Occipital lobe (tissue), 2 donors: ENCODE measurements around the gene OR52E6. TPM values are rescaled to one million over a fixed set of nuclear protein-coding genes. Genes with fewer than 3 reads are reported as not detected.

Source experiments
- DNase-seq: peaks from one replicate; lab custom pipeline; 2025; lab: John Stamatoyannopoulos, UW
- total RNA-seq: library from RNA; depleted of rRNA; stranded (reverse); fragments of >200 nt; gene quantifications from one replicate; pipeline ENCODE4 v1.2.3, GENCODE V29; 2014

Gene OR52E6
- not detected for total RNA-seq

DNA sequence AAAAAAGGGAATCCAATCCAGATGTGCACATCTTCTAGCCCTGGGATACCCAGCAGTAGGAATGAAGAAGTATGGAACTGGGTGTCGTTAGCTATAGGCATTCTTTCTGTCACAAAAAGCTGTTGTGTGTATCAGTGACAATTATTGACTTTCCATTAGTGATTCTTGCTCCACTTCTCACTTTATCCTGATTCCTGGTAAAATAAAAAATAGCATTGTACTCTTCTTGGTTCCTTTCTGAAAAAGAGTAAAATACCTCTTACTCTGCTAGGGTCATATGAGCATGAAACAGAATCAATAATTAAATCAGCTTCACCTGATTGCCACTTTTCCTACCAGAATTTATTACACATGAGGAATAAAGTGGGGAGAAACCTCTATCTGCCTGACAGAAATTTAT lies at the start of gene OR52E6:
Gene OR52E6 (minus strand): TSS at position 101 of the 400 bp plus-strand sequence. CDS start 0 bp downstream, at position 101.
- no peak for DNase-seq

DNA sequence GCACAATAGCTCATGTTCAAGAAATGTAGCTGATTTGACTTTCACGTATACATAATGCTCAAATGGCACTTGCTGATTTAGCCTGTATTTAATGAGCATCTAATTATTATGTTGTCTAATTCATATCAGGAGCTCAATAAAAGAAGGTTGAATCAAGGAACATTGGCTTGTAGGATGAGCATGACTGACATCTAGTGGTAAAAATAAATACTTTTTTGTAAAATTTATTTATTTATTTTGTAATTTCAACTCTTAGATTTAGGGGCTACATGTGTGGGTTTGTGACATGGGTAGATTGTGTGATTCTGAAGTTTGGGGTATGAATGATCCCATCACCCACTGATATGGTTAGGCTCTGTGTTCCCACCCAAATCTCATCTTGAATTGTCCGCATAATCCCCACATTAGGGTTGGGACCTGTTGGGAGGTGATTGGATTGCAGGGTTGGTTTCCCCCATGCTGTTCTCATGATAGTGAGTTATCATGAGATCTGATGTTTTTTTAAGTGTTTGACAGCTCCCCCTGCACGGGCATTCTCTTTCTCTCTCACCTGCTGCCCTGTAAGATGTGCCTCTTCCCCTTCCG lies 49.6 kb upstream of the OR52E6 start:
- no peak for DNase-seq

DNA sequence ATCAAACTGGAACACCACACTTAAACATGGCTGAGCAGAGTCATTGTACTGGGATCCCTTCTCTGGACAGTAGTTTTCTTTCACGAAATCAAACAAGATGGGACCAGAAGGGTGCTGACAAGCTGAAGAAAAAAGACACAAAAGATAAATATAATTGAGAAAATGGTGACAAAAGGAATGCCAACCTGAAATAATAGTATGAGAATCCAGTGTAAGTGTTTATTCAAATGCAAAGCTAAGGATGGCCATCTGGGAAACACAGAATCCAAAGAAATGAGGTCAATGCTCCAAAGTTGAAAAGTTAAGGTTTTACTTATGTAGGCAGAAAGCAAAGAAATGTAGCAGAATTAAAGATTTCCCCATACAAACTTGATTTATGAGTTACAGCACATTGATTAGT lies 46.0 kb upstream of the OR52E6 start:
- DNase-seq = no peak

DNA sequence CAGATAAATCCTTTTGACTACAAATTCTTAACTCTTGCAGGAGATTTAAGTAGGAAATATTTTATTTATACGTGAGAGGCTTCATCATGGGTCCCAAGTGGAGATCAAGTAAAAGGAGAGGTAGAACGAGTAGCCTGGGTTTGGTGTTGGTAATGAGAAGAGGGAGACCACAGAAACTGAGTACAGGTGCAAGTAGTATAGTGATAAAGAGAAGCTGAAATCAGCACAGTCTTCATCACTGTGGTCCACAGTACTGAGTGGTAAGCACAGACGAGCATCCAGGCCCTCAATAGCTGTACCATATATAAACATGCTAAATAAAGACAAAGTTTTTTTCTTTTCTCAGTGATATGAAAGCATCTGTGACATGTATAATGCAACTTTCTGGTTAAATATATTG lies 45.5 kb upstream of the OR52E6 start:
- no peak for DNase-seq

DNA sequence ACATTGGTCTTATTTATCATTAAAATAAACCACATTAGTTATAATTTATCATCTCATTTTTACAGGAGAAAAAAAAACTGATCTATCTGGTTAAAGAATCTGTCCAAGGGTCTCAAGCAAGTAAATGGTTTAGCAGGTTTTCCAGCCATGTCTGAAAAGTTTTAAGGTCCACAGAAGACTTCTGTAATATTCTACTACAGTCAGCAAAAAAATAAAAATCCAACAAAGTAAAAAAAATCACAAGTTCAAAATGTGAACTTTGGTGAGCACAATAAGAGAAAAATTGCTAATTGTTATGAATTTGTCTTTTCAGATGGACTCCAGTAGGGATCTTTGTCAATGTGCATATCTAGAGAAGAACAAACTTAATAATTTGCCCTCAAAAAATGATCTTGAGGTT lies 40.1 kb upstream of the OR52E6 start:
- DNase-seq = no peak

DNA sequence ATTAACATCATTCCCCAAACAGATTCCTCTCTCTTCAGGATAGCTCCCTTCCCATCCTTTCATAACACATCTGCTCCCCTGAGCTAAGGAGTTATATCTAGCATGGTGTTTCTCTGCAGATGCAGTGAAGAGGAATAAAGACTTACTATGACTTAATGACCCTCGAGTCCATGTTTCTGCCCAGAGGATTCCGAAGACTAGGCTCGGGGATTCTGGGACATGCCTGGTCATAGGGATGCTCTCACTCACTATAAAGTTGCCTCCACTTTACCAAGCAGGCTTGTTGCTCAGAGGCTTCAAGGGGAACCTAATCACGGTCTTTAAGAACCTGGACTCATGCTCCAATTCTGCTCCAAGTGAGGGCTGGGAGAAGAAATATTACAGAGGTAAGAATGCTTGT lies 38.6 kb upstream of the OR52E6 start, which contains the start of gene OR52E4:
Gene OR52E4 (plus strand): TSS at position 301 of the 400 bp plus-strand sequence. CDS start 3,664 bp downstream, outside the sequence.
- DNase-seq = no peak

DNA sequence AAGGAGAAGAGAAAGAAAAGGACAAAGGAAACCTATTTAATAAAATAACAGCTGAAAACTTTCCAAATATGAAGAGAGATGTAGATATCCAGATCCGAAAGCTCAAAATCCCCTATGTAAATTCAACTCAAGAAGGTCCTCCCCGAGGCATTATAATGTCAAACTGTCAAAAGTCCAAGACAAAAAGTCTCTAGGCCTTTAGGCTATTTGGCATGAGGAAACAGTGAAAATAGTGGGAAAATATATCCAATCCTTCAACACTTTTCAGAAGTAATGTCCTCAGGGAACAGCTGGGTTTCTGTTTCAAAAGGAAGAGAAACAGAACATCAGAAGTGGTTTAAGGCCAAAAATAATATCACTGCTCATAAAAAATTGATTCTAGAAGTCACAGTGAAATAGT lies 36.9 kb upstream of the OR52E6 start:
- no peak for DNase-seq

DNA sequence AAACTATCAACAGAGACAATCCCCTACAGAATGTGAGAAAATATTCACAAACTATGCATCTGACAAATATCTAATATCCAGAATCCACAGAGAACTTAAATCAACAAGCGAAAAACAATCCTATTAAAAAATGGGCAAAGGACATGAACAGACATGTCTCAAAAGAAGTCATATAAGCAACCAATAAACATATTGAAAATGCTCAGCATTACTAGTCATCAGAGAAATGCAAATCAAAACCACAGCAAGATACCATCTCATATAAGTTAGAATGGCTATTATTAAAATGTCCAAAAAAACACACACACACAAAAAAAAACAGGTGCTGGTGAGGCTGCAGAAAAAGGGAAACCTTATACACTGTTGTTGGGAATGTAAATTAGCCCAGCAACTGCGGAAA lies 24.1 kb upstream of the OR52E6 start:
- no peak for DNase-seq

DNA sequence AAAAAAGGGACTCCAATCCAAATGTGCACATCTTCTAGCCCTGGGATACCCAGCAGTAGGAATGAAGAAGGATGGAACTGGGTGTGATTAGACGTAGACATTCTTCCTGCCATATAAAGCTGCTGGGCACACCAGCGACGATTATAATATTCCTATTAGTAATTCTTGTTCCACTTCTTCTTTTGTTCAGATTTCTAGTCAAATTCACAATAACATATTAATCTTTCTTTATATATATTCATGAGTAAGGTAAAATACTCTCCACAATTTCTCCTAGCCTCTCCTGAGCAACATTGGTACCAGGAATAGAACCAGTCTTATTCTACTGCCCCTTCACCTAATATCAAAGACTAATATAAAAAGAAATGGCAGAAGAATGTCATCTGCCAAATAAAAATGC lies 15.9 kb upstream of the OR52E6 start, which contains the start of gene OR52E8:
Gene OR52E8 (minus strand): TSS at position 101 of the 400 bp plus-strand sequence. CDS start 0 bp downstream, at position 101.
- no peak for DNase-seq

DNA sequence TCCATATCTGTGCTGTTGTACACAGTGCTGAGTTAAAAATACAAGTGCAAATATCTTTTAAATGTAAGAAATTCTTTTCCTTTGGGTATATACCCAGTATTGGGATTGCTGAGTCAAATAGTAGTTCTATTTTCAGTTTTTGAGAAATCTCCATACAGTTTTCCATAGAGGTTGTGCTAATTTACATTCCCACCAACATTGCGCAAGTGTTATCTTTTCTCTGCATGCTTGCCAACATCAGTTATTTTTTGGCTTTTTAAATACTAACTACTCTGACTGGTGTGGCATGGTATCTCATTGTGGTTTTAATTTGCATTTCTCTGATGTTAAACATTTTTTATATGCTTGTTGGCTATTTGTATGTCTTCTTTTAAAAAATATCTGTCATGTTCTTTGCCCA lies 9.3 kb upstream of the OR52E6 start:
- DNase-seq = no peak

DNA sequence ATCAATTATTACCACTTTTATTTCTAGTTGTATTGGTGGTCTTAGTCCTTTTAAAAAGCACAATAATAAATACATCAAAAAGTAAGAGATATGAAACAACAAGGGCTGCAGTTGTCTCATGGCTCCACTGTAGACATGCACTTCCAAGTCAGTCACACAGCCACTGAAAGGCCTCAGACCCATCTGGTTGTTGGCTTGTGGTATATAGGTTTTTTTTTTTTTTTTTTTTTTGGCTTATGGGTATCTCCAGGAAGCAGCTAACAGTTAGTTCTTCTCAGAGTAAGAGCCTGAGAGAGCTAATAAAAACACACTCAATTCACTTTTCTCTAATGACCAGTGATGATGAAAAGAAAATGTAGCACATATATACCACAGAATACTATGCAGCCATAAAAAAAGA lies 6.0 kb upstream of the OR52E6 start:
- DNase-seq = no peak

DNA sequence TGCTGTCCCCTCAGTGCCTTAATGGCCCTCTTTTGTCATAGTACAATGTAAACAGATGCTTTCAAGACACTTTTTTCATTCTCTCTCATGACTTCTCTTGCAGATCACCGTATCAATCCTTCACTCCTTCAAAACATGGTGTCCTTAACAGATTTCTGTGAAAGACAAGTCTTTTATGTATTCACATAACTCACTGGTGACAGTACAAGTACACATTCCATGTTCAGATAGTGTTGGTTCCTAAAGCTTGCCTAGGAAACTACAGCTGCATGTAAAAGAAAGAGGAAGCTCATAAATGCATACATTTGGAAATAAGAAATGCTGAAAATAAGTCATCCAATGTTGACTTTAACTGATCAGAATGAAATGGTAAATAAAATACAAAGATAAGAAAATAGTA lies 5.0 kb upstream of the OR52E6 start:
- no peak for DNase-seq

DNA sequence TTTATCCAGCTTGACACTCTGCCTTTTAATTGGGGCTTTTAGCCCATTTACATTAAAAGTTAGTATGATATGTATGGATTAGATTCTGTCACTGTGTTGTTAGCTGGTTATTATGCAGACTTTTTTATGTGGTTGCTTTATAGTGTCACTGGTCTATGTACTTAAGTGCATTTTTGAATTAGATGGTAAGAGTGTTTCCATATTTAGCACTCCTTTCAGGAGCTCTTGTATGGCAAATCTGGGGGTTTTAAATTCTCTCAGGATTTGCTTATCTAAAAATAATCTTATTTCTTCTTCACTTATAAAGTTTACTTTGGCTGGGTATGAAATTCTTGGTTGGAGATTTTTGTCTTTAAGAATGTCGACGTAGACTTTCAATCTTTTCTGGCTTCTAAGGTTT lies 4.0 kb downstream of the OR52E6 start:
- DNase-seq = no peak

DNA sequence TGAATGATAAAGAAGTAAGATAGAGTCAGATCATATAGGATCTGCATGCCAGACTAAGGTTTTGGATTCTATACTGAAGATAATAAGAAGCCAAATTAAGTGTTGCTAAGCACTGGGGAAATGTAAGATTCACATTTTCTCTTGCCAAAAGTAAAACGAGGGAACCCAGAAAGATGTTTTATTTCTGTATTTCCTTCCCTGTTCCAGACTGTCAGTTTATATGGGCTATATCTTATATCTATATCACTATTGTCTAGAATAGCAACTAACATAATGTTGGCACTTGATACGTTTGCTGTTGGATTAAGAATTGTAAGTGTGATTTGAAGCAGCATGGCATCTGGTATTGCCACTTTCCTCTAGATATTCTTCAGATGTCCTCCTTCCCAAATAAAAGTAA lies 8.3 kb downstream of the OR52E6 start:
- DNase-seq = no peak

DNA sequence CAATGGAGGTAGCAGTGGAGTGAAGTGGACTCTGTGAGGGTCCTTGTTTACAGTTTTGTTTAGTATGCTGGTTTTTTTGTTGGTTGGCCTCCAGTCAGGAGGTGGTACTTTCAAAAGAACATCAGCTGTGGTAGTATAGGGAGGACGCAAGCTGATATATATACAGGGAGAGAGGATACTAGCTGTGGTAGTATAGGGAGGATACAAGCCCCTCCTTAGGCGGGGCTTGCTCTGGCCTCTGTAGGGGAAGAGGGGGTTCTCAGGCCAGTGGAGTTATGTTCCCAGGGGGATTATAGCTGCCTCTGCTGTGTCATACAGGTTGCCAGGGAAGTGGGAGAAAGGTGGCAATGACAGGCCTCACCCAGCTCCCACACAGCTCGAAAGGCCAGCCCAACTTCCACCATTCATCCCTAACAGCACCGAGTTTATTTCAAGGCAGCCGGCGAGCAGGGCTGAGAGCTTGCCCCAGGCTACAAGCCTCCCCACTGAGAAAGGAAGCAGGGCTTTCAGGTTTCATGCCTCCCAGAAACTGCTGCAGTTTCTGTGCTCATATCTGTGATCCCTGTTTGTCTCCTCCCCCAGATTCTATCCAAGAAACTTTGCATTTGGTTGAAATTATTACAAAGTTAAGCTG lies 10.4 kb downstream of the OR52E6 start:
- no peak for DNase-seq

DNA sequence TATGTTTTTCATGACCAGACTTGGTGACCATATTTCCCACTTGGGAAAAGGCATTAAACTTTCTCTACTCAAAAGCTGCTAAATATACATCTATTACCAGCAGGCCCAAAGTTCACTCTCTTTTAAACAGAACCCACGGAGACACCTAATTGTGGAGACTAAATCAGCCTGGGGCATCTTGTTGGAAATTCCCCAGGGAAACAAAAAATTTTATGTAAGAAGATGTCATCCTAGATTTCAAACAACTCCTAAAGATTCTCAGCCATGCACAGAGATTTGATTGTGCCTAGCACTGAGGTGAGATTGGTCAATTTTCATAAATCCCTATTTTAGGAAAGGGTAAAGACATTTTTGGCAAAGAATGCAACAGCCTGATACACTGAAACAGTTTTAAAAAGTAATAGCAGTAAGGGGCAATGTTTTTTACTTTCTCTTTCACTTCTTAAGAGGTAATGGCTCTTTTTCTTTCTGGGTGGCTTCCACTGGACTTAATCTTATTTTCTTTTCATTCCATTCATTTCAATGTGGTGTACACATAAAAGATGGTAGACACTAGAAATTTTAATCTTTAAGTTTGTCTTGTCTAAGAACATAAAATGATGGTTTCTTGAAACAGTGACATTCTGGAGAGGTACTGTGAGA lies 23.3 kb downstream of the OR52E6 start:
- no peak for DNase-seq

DNA sequence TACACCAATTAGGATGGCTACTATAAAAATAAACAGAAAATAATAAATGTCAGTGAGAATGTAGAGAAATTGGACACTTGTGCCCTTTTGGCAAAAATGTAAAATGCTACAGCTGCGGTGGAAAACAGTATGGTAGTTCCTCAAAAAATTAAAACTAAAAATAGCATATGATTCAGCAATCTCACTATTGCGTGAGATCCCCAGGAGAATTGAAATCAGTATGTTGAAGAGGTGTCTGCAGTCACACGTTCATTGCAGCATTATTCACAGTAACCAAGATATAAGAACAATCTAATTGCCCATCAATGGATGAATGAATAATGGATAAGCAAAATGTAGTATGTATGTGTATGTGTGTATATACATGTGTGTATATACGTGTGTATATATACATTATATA lies 26.2 kb downstream of the OR52E6 start:
- DNase-seq = no peak

DNA sequence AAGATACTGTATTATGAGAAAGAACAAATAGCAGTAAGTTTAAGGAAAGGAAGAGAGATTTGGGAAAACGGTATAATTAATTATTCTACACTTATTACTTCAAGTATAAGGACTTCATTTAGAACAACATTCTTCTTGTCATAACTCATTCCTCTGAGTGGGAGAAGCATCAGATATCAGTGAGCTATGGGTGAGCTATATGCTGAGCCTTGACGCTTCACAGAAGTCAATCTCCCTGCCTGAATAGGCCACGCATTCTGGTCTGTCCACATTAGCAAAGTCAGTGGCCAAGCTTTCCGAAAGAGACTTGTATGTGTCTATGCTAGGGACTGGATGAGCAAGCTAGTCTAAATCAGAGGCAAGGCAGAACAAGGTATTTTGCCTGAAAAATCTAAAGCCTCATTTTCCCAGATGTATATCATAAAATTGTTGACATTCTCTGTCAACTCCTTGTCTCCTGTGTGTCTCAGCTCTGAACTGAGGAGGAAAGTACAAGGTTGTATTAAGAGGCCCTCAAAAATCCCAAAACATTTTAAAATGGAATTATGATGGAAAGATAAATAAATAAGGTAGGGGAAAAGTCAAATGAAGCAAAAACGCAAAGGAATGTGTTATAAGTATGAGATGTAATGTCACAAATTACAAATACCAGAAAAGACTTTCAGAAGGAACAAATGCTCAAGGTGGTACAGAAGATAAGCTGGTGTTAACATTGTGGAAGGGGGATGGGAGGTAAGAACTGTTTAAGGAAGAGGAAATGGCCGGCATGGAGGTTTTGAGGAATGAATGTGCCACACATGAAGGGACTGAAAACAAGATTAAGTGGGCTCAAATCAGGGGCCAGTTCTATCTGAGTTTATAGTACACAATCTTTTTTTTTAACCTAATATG lies 31.5 kb downstream of the OR52E6 start:
- DNase-seq = no peak

DNA sequence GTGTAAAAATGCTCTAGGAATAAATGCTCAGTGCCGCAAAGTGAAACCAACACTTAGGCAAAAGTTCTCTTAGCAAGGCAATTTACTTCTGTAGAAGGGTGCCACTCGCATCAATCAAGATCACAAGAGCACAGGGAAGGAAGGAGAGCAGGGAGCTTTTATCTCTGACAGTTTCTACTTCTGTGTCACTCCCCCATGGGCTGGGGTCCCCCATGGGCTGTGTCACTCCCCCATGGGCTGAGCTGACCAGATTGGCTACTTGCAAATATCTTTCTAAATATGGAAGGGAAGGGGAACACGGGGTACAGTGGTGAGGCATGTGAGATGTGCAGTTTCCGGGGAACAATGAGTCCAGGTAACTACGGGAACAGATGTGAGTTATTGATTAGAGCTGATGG lies 32.6 kb downstream of the OR52E6 start:
- no peak for DNase-seq

DNA sequence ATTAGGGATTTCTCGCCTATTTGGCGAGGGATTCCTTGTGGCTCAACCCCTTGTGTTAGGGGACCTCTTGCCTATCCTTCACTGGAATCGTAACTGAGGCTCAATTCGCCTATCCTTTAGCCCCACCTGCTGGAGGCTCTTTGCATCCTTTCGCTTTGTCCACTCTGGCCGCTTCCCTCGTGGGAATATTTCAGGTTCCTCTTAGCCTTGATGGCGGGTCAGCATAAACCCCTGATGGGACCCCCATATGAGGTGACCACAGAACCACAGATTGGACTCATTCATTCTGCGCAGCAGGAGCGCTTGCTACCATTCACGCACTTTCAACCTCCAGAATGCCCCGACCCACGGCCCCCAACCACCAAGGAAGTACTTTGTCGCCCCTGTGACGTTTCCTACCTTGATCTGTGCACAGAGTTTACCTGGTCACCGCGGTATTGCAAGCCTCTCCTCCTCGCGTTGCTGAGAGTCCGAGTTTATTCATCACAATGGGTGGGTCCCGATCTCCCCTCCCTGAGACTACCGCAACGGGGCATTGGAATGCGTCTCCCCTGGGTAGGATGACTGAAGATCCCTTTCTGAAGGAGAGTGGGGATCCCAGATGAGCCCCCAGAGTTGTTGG lies 33.1 kb downstream of the OR52E6 start, which contains the start of gene OR52N2:
Gene OR52N2 (plus strand): TSS at position 425 of the 622 bp plus-strand sequence. CDS start 11,412 bp downstream, outside the sequence.
- peak; percentile 52 for DNase-seq

DNA sequence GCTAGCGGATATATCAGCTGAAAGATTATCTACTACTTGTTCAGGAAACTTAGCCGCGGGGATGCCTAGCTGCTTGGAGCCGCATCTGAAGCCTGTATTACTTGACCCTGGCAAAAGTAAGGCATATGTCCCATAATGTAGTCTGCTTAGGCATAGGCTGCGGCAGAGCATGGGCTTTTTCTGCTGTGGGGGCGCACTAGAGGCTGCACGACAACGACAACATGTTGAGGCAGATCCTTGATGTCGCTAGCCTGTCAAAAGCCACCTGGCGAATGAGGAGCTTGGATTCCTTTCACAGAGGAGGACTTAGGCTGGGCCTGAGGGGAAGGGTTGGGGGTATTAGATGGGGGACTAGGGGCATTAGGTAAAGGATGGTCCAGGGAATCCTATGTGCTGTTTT lies 34.1 kb downstream of the OR52E6 start:
- DNase-seq = no peak
